ENCODE measurements around the gene EXOC1L. TPM values are rescaled to one million over a fixed set of nuclear protein-coding genes. Genes with fewer than 3 reads are reported as not detected.

EXOC1L gene
- total and polyA plus RNA-seq, 12 donors, result 0.12 TPM; not detected in 11

DNA sequence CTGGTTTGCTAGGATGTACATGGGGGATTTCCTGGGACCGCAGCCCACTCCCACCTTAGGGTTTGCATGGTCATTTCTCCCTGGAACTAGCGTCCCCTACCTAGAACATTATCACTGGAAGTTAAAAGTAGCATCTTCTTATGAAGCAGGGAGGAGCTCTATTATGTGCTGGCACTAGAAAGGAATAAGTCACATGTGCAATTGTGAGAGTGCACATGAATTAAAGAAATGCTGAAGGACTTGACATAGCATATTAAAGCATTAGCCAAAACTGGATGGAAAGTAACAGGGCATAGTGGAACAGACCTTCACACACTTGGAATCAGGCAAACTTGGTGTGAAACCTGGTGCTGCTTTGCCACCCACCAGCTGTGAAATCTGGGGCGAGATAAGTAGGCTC is 2.7 kb downstream of the EXOC1L start:
- ATAC-seq (no peak), DNase-seq (no peak)
- WGBS, 2 donors, result 57 to 65% methylated on average over 3 of the region's 3 CpGs
- Histone ChIP-seq H3K4me1 (peaks cover 0 to 3% (median 0%) of the 10 kb centered on the region in 9 donors), H3K9me3 (peaks cover 0 to 3% (median 0%) of the 10 kb centered on the region in 11 donors), H3K36me3 (no peaks in the 10 kb centered on the region), H3K4me3 (no peak overlapping the region), H3K27ac (no peak overlapping the region), H3K27me3 (peaks cover 0 to 38% (median 21%) of the 10 kb centered on the region in 7 donors)
- intact Hi-C loops (cut with DNase I), result no loop called here
- TF ChIP-seq, protein P1, sequence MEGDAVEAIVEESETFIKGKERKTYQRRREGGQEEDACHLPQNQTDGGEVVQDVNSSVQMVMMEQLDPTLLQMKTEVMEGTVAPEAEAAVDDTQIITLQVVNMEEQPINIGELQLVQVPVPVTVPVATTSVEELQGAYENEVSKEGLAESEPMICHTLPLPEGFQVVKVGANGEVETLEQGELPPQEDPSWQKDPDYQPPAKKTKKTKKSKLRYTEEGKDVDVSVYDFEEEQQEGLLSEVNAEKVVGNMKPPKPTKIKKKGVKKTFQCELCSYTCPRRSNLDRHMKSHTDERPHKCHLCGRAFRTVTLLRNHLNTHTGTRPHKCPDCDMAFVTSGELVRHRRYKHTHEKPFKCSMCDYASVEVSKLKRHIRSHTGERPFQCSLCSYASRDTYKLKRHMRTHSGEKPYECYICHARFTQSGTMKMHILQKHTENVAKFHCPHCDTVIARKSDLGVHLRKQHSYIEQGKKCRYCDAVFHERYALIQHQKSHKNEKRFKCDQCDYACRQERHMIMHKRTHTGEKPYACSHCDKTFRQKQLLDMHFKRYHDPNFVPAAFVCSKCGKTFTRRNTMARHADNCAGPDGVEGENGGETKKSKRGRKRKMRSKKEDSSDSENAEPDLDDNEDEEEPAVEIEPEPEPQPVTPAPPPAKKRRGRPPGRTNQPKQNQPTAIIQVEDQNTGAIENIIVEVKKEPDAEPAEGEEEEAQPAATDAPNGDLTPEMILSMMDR (IDR thresholded peaks at IDR 0.05), result no peak

DNA sequence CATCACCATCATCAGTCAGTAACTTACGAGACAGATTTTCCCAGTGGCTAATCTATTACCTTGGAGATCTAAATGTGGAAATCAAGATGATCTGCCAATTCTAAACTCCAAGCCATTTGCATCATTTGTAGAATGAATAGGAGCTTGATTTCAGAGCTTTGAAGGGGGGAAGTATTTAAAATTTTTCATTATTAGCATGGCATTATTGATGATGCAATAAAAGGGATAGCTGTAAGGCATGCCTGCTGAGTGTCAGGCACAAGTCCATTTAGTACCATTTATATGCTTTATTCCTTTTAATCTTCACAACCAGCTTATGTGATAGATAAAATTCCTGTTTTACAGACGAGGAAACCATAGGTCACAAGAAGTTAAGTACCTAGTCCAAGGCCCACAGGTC is 5.3 kb downstream of the EXOC1L start:
- no peaks in the 10 kb centered on the region for H3K36me3 ChIP-seq
- ATAC-seq (no peak), DNase-seq (no peak)
- H3K4me1 ChIP-seq, result peaks cover 0 to 3% (median 0%) of the 10 kb centered on the region in 9 donors
- H3K4me3 ChIP-seq, result no peak overlapping the region
- H3K27ac ChIP-seq, result no peak overlapping the region
- 47 to 54% methylated on average over 2 of the region's 2 CpGs for WGBS, 2 donors
- intact Hi-C loops (cut with DNase I), result no loop called here
- H3K9me3 ChIP-seq, result no peaks in the 10 kb centered on the region
- TF ChIP-seq, protein P1 (IDR thresholded peaks at IDR 0.05), result no peak
- H3K27me3 ChIP-seq, result peaks cover 0 to 33% (median 24%) of the 10 kb centered on the region in 7 donors

DNA sequence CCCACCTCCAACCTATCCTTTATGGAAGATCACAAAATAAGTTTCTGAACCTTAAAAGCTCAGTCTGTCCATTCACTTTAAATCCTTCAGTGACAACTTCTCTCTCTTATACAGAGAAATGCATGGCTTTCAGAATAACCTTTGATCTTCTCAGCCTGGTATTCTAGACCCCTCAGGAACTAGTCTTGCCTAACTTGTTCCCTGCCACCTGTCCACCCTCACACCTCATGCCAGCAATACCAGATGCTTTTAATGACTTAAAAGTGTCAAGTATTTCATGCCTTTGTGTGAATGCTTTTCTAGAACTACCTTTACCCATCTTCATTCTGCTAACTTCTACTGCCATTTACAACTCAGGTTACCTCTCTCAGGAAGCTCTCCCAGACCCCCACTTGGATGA is 7.4 kb downstream of the EXOC1L start:
- Histone ChIP-seq H3K27me3 (peaks cover 0 to 42% (median 23%) of the 10 kb centered on the region in 7 donors), H3K4me1 (no peaks in the 10 kb centered on the region), H3K9me3 (no peaks in the 10 kb centered on the region), H3K36me3 (no peaks in the 10 kb centered on the region), H3K4me3 (no peak overlapping the region), H3K27ac (no peak overlapping the region)
- DNase-seq (no peak), ATAC-seq (no peak)
- TF ChIP-seq, protein P1 (IDR thresholded peaks at IDR 0.05), result no peak
- intact Hi-C loops (cut with DNase I), result no loop called here

DNA sequence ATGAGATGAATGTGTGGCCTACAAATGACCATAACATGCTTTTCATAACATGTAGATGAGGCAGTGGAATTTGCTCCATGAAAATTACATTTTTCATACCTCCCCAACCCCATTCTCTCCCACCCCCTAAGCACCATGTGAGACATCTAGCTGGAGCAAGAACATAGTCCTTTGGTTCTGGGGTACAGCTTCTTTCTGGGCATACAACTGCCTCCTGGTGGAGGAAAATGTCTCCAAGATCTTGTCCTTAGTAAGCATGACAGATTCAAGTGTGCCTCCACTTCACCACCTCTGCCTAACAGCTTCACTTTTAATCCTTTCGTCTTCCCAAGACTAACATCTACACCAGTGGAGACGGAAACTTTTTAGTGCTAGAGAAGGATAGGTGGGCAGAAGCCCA is 8.0 kb downstream of the EXOC1L start:
- DNase-seq, result no peak

More for the DNA sequence above, 8.0 kb downstream of the EXOC1L start:
- intact Hi-C loops (cut with DNase I), result no loop called here
- Histone ChIP-seq H3K27me3 (peaks cover 0 to 40% (median 24%) of the 10 kb centered on the region in 7 donors), H3K36me3 (no peaks in the 10 kb centered on the region), H3K27ac (no peak overlapping the region), H3K4me1 (no peaks in the 10 kb centered on the region), H3K4me3 (no peak overlapping the region), H3K9me3 (no peaks in the 10 kb centered on the region)
- no peak for ATAC-seq
- WGBS, 2 donors, result 62 to 67% methylated on average over 2 of the region's 2 CpGs
- TF ChIP-seq, protein P1 (IDR thresholded peaks at IDR 0.05), result no peak

Measured in heart right ventricle (tissue), 16 donors.